Measurements from ENCODE around the gene DCP1A. TPM values are rescaled to one million over a fixed set of nuclear protein-coding genes. Genes with fewer than 3 reads are reported as not detected.

Gene DCP1A
- total and polyA plus RNA-seq, 2 of the 13 experiments (the other 11 are each of a cell fraction or from before 2014, with no cell fraction given): 14.2 to 41.2 TPM

DNA sequence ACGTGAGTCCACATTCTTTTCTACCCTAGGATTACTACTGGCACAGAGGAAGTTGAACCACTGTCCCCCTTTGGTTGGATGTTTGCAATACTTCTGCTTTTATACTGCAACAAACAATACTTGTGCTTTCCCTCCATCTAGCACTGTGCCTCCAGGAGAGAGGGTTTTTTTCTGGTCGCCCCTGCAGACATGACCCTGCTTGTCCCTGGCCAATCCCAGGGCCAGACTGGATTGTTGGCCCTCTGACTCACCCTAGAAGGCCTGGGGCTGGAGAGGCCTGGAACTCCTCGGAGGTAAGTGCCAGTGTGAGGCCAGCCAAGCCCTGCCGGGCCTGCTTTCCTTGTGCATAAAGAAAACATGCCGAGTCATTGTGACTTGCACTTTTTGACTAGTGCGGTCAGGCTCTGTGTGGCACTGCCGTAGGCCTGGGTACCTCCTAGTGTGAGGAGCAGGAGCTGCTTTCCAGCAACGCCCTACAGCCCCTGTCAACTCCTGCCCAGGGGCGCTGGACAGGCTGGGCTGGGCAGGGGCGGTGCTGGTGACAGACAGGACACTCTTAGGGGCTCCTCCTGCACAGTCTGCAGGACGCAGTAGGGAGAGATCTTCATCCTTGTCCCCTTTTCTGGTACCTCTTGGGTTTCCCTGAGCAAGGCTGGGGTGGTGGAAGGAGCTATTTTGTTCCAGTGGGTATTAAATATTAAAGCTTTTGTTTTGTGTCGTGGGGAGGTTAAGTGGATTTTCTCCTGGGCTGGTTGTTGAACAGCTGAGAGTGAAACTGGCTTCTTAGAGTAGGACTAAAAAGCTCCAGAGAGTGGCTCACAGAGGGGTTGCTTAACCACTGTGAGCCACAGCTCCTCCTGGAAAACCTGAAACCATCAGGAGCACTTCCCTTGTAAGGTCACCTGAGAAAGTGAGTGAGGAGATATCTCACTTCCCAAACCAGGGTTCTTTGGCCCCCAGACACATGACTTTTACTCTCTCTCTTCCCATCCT lies 77.2 kb downstream of the DCP1A start (continued):
- TF ChIP-seq, protein P1, sequence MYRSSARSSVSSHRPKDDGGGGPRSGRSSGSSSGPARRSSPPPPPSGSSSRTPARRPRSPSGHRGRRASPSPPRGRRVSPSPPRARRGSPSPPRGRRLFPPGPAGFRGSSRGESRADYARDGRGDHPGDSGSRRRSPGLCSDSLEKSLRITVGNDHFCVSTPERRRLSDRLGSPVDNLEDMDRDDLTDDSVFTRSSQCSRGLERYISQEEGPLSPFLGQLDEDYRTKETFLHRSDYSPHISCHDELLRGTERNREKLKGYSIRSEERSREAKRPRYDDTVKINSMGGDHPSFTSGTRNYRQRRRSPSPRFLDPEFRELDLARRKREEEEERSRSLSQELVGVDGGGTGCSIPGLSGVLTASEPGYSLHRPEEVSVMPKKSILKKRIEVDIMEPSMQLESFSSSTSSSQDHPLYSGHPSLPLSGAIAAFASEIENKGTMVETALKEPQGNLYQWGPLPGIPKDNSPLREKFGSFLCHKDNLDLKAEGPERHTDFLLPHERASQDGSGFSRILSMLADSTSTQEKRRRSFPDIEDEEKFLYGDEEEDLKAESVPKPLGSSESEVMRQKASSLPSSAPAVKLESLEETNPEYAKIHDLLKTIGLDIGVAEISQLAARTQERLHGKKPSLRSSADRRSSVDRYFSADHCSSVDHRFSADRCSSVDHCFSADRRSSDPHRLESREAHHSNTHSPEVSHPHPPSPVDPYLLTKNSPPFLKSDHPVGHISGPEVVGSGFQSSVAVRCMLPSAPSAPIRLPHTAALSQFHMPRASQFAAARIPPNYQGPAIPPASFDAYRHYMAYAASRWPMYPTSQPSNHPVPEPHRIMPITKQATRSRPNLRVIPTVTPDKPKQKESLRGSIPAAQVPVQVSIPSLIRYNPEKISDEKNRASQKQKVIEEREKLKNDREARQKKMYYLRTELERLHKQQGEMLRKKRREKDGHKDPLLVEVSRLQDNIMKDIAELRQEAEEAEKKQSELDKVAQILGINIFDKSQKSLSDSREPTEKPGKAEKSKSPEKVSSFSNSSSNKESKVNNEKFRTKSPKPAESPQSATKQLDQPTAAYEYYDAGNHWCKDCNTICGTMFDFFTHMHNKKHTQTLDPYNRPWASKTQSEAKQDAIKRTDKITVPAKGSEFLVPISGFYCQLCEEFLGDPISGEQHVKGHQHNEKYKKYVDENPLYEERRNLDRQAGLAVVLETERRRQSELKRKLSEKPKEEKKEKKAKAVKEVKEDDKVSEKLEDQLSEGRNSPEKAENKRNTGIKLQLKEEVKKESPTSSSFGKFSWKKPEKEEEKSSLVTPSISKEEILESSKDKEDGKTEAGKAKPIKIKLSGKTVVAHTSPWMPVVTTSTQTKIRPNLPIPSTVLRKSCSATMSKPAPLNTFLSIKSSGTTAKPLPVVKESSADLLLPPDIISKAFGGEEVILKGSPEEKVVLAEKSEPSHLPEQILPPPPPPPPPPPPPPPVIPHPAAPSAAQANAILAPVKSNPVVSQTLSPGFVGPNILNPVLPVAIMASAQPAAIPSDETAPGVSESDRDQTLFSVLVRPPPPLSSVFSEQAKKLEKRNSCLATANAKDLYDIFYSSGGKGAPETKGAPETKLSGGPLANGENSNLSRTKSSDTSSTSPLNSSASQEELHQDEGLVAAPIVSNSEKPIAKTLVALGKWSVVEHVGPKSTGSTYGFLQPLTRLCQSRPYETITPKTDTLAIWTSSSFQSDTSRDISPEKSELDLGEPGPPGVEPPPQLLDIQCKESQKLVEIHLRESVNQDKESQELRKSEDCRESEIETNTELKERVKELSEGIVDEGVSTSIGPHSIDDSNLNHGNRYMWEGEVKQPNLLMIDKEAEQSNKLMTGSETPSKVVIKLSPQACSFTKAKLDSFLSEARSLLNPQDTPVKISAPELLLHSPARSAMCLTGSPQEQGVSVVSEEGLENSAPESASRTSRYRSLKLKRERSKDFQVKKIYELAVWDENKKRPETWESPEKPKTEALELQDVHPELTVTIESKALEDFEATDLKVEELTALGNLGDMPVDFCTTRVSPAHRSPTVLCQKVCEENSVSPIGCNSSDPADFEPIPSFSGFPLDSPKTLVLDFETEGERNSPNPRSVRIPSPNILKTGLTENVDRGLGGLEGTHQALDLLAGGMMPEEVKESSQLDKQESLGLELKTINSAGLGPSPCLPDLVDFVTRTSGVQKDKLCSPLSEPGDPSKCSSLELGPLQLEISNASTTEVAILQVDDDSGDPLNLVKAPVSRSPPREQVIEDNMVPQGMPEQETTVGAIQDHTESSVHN (CRISPR knock-in tag; IDR thresholded peaks at IDR 0.05): no peak
- TF ChIP-seq DNMT3B (CRISPR knock-in tag; conservative IDR thresholded peaks at IDR 0.05) (0 out of 2 replicates have a peak, but pooled peaks have one; percentile 17), PAX8 (CRISPR knock-in tag; IDR thresholded peaks at IDR 0.05; ENCODE audit: borderline replicate concordance) (no peak), TCF7L2 (IDR thresholded peaks at IDR 0.05; ENCODE audit: low read depth, low read length) (no peak), TAF15 (IDR thresholded peaks at IDR 0.05; ENCODE audit: low read depth, low read length, poor library complexity, severe bottlenecking) (no peak)
- TF ChIP-seq, protein P2, sequence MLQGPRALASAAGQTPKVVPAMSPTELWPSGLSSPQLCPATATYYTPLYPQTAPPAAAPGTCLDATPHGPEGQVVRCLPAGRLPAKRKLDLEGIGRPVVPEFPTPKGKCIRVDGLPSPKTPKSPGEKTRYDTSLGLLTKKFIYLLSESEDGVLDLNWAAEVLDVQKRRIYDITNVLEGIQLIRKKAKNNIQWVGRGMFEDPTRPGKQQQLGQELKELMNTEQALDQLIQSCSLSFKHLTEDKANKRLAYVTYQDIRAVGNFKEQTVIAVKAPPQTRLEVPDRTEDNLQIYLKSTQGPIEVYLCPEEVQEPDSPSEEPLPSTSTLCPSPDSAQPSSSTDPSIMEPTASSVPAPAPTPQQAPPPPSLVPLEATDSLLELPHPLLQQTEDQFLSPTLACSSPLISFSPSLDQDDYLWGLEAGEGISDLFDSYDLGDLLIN (CRISPR knock-in tag; IDR thresholded peaks at IDR 0.05; ENCODE audit: borderline replicate concordance): 0 out of 2 replicates have a peak, but pooled peaks have one; percentile 50
- TF ChIP-seq, protein P3, sequence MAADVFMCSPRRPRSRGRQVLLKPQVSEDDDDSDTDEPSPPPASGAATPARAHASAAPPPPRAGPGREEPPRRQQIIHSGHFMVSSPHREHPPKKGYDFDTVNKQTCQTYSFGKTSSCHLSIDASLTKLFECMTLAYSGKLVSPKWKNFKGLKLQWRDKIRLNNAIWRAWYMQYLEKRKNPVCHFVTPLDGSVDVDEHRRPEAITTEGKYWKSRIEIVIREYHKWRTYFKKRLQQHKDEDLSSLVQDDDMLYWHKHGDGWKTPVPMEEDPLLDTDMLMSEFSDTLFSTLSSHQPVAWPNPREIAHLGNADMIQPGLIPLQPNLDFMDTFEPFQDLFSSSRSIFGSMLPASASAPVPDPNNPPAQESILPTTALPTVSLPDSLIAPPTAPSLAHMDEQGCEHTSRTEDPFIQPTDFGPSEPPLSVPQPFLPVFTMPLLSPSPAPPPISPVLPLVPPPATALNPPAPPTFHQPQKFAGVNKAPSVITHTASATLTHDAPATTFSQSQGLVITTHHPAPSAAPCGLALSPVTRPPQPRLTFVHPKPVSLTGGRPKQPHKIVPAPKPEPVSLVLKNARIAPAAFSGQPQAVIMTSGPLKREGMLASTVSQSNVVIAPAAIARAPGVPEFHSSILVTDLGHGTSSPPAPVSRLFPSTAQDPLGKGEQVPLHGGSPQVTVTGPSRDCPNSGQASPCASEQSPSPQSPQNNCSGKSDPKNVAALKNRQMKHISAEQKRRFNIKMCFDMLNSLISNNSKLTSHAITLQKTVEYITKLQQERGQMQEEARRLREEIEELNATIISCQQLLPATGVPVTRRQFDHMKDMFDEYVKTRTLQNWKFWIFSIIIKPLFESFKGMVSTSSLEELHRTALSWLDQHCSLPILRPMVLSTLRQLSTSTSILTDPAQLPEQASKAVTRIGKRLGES (CRISPR knock-in tag; IDR thresholded peaks at IDR 0.05; ENCODE audit: borderline replicate concordance): no peak
- TF ChIP-seq, protein P4, sequence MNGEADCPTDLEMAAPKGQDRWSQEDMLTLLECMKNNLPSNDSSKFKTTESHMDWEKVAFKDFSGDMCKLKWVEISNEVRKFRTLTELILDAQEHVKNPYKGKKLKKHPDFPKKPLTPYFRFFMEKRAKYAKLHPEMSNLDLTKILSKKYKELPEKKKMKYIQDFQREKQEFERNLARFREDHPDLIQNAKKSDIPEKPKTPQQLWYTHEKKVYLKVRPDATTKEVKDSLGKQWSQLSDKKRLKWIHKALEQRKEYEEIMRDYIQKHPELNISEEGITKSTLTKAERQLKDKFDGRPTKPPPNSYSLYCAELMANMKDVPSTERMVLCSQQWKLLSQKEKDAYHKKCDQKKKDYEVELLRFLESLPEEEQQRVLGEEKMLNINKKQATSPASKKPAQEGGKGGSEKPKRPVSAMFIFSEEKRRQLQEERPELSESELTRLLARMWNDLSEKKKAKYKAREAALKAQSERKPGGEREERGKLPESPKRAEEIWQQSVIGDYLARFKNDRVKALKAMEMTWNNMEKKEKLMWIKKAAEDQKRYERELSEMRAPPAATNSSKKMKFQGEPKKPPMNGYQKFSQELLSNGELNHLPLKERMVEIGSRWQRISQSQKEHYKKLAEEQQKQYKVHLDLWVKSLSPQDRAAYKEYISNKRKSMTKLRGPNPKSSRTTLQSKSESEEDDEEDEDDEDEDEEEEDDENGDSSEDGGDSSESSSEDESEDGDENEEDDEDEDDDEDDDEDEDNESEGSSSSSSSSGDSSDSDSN (CRISPR knock-in tag; IDR thresholded peaks at IDR 0.05): peak; percentile 62
- TF ChIP-seq, protein P5, sequence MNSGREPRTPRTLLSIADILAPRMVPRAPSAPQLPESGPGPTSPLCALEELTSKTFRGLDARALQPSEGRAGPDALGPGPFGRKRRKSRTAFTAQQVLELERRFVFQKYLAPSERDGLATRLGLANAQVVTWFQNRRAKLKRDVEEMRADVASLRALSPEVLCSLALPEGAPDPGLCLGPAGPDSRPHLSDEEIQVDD (CRISPR knock-in tag; IDR thresholded peaks at IDR 0.05; ENCODE audit: borderline replicate concordance): no peak
